GF-D8 (cell line): ENCODE data around the gene PPP6R3.
"Not testable (repeated sequence)": the region's sequence is repeated elsewhere in the genome, so short reads cannot be mapped to it uniquely, and the experiment has no call there.

Experiments
- DNase-seq: peaks from one replicate; lab custom pipeline; 2025; lab: John Stamatoyannopoulos, UW

PPP6R3 gene

DNA sequence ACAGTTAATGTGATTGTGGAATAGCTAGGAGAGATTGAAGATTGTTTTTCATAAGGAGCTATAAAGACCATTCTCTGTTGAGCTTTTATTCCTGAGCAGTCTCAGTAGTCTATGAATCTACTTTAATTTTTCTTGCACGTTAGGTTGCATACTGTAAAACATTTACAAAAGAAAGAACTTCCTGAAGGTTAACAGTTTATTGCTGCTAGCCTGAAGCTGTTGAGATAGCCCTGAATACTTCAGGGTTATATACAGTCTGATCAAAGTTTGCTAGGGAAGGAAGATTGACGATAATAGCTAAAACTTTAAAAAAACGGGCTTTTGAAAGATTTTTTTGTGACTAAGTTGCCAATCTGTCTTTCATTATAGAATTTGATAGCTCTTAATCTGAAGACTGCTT, 64.8 kb downstream of the PPP6R3 start:
- DNase-seq, result no peak

DNA sequence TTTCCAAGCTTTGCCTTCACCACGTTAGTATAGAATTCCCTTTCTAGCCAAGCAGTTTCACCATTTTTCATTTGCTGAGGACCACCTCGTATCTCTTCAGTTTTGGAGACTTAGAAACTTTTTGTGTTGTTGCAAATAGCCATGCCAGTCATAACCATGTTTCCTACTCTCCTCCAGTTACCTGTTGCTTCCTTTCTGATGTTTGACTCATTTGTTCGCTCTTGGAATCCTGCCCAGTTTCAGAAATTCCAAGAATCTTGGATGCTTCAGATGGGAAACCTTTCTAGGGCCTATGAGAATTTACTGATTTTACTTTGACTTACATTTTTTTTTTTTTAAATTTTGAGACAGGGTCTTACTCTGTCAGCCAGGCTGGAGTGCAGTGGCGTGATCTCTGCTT, 65.4 kb downstream of the PPP6R3 start:
- DNase-seq, result no peak

DNA sequence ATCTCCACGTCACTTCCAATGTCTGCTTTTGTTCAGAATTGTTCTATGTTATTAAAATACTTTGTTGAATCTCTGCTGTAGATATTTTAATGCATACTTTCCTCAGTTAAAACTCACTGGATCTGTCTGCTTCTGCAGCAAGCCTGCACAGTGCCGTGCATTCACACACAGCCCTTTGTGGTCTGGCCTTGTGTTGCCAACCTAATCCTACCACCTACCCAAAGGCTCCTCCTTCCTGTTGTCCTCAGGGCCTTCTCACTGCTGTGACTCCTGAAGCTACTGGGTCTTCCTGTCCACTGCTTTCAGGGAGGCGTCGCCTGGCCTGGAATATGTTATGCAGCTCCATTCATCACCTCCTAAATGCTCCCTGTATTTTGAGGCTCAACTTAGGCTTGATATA, 67.0 kb downstream of the PPP6R3 start:
- no peak for DNase-seq

DNA sequence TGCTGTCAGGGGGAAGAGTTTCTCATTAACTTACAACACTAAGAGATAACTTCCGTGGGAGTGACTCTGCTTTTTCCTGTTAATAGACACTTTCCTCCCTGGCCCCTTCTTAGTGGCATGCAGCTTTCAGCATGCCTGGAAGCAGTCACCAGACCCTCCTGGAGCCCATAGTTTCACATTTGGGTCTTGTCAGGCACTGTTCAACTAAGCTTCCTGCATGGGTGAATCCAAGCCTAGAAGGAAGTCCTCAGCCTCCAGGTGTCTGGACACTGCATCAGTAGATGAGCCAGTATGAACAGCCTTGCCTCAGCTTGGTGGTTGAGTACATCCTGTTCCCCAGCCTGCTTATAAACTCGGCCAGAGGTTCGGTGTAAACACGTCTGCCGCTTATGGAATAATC, 68.1 kb downstream of the PPP6R3 start:
- peak; percentile 64 for DNase-seq

DNA sequence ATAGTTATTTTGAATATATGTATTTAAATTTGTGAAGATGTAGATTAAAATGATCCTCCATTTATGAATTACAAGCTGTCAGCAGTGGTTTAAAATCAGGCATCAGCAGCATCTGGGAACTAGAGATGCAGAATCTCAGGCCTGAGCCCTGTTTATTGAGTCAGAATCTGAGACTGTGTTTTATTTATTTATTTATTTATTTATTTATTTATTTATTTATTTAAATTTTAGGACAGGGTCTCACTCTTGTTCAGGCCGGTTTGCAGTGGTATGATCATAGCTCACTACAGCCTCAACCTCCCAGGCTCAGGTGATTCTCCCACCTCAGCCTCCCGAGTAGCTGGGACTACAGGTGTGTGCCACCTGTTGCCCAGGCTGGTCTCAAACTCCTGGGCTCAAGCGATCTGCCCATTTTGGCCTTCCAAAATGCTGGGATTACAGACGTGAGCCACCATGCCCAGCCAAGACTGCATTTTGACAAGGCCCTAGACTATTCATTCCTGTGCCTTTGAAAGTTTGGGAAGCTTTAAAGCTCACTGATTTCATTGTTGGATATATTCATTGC, 70.7 kb downstream of the PPP6R3 start:
- no peak for DNase-seq

DNA sequence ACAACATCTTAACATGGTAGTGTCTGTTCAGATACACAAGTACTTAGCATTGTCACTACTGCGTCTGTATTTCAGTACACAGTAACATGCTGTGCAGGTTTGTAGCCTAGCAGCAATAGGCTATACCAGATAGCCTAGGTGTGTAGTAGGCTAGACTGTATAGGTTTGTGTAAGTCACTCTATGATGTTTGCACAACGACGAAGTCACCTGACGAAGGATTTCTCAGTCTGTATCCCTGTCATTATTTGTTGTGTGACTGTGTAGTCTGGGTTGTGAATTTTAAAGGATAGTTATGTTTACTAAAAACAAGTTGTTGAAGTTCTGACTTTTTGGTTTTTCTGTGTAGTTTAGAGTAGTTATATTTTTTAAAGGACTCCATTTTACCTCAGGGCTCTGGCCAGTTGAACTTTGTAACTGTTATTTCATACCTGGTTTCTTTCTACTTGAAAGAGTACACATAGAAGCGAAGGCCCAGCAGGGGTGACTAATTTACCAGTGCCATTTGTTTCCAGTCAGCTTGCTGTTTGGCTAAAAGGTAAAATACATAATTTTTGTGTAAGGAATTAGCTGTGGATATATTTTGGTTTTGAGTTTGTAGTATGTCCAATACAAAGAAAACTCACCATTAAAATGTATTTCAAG, 72.3 kb downstream of the PPP6R3 start:
- DNase-seq, result no peak

DNA sequence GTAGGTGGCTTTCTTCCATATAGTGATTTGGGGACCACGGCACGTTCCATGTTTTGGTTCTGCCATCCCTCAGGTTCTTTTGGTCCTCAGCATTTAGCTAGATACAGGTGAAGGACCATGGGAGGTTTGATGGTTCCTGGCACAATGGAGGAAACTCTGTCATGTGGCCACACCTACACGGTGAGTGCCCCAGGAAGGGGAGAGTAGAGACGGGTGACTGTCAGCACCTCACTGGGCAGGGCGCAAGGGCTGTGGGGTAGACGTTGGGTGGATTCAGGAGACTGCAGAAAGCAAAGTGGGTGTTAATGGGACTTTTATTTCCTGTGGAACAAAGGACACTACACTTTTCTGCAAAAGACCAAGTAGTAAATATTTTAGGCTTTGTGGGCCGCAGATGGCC, 73.4 kb downstream of the PPP6R3 start:
- DNase-seq, result no peak

DNA sequence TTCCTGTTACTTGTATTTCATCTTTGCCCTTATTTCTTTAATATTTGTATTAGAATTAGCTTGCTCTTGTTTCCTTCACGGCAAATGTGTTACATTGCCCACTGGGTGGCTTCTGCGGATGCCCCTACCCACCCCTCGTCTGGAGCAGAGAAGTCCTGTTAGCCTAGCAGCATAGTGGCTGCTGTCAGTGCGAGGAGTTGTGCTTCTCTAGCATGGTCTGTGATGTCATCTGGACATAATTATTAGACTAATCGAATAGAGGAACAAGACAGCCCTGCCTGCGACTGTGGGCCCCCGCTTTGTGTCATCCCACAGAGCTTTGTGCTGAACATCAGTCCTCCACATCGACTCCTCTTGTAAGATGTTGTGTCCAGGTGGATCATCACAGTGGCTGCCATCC, 74.5 kb downstream of the PPP6R3 start:
- DNase-seq, result no peak

DNA sequence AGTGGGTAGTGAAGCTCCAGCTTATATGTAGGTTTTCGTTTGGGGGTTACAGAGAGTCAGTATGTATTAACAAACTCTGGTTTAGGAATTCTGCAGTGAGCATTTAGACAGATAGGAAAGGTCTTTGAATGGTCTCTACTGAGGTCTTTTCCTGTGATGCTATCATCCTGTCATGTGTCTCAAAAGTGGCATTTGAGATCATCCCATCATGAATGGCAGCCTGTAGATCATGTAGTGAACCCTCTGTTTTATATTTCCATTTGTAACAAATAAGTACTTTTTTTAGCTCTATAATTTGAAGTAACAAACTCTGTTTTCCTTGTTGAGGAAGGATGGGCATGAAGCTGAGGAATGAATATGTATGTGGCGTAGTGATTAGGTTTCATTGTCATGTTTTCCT, 76.2 kb downstream of the PPP6R3 start:
- DNase-seq, result no peak

DNA sequence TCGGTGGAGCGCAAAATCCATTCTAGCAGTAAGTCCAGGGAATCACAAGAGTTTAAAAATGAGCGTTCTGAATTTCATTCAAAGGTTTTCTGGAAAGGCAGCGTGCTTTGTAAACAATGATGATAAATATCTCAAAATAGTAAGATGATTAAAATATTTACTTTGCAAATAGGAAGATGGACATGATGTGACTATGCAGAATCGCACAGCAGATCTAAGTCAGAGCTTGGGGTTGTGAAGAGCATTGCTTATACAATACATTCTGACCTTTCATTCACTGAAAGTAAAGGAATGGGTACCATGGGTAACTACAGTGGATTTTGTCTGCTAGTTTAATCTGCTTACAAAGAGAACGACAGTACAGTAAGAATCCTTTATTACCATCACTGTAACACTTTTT, 77.5 kb downstream of the PPP6R3 start:
- no peak for DNase-seq

DNA sequence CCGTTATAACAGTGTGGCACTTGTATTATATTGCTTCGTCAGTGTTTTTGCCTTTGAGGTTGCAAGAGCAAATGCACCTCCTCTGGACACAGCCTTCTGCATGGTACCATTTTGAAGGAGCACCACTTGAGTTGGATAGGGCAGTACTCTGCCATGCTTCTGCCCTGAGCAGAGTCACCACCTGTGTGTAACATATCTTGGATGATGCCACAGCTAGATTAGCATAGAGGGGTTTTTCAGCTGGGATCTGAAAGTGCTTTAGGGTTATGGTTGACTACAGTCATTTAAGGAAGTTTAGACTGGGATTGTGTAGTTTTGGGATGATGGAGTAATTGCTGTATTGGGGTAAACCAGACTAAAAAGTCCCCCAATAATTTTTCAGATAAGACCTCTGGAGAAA, 78.8 kb downstream of the PPP6R3 start:
- no peak for DNase-seq

DNA sequence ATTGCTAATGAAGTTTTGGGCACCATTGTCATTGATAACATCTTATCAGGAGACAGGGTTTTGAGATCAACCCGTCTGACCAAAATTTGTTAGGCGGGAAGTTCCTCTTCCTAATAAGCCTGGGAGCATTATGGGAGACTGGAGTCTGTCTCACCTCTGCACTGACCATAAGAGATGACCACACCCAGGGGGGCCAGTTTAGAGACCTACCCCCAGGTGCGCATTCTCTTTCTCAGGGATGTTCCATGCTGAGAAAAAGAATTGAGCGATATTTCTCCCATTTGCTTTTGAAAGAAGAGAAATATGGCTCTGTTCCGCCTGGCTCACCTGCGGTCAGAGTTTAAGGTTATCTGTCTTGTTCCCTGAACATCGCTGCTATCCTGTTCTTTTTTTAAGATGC, 80.0 kb downstream of the PPP6R3 start:
- DNase-seq, result not testable (repeated sequence)

DNA sequence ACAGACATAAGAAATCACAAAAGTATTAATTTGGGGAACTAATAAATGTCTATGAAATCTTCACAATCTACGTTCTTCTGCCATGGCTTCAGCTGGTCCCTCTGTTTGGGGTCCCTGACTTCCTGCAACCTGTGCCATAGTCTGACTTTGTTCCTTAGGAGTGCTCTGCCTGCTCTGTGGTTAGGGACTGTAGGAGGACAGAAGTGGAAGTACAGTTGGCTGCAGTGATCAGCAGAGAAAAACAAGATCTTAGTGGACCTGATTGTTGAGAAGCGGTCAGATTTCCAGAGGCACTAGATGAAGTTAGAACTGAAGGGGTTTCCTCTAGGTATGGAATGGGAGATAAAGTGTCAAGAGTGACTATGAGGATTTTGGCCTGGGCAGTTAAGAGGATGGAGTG, 80.6 kb downstream of the PPP6R3 start:
- DNase-seq, result no peak

DNA sequence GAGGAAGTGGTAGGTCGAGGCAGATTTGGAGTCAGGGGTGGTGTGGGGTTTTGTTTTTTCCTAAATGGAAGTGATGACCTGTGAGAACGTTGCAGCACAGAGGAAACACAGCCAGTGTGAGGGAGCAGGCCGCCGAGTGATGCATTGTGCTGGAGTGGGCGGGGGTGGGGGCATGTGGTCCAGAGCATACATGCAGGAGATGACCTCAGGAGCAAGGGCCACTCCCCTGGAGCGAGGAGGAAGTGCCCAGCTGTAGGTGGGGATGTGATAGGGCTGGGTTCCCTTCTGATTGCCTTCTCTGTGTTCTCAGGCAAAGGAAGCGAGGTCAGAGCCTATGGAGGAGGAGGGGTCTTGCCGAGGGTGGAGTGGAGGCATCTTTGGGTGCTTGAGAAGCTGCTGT, 81.4 kb downstream of the PPP6R3 start:
- DNase-seq, result no peak

DNA sequence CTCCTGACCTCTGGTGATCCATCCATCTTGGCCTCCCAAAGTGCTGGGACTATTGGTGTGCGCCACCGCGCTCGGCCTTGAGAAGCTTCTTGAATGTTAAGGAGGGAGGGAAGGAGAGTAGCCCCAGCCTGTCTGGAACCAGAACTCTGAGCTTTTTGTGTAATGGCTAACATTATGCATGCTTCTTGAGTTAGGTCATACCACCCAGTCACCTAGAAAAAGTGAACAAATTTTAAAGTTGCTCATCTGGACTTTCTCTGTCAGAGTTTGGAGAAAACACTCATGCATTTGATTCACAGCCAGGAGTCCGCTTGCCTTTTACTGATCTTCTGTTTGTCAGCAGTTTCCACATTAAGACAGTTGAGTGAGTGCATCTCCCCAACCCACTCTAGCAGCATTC, 82.1 kb downstream of the PPP6R3 start:
- no peak for DNase-seq

DNA sequence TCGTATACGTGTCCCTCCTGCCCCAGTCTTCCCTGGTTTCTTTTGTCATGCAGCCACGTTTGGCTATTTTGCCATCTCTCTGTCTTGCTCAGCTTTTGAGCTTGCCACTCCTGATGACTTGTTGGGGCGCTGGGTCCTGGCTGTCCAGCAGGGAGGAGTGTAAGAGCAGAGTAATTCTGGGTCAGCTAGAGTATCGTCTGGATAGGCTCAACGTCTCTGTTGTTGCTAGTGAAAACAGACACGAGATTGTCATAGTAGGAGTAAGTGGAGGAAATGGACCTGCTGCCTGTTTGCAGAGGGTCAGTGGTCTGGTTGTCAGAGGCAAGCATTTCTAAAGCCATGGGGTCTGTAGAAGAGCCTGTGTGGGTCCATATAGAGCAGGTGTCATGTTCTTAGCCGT, 83.0 kb downstream of the PPP6R3 start:
- no peak for DNase-seq

DNA sequence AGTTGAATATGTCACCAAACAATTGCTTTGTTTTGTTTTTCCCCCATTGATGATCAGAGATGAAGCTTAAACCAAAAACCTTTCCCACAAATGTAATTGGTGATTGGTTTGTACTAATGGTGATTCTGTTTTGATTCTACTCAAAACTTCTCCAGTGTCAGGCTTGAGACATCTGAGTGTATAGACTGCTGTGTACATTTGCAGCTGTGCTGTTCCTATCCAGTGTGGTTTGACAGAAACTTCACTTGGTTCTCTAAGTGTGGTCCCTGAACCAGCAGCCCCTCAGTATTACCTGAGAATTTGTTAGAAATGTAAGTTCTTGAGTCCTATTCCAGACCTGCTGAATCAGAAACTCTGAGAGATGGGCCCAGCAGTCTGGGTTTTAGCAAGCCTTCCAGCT, 84.8 kb downstream of the PPP6R3 start:
- no peak for DNase-seq

DNA sequence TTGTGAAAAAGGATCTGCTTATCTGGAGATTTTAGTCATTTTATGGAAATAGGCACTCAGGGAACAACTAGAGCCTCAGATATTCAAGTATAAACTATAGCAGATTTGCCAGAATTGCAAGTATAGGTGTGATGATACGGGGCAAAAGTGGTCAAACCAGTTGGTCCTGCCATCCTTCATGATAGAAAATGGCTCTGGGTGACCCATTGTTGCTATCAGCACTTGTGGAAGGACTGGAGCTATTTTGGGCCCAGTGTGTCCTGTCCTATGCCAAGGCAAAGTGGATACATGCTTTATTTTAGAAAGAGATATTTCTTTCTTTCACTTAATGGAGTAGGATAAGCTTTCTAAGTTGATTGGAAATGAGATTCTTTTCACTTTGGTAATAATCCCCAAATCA, 85.2 kb downstream of the PPP6R3 start:
- DNase-seq, result no peak

DNA sequence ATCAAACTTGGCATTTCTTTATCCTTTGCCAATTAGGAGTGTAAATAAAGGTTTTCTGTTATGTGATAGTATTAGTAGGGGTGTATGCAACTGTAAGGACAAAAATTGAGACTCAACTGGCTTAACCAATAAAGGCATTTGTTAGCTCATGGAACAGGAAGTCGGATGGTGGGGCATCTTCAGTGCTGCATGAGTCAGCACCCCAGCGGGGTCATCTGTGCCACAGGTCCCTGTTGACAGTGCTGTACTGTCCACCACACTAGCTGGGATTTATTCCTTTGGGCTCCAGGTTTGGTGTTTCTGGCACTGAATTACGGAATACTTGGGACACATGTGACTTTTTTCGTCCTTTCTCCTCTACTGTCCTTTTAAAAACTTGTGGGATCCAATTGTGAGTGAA, 86.0 kb downstream of the PPP6R3 start:
- no peak for DNase-seq

DNA sequence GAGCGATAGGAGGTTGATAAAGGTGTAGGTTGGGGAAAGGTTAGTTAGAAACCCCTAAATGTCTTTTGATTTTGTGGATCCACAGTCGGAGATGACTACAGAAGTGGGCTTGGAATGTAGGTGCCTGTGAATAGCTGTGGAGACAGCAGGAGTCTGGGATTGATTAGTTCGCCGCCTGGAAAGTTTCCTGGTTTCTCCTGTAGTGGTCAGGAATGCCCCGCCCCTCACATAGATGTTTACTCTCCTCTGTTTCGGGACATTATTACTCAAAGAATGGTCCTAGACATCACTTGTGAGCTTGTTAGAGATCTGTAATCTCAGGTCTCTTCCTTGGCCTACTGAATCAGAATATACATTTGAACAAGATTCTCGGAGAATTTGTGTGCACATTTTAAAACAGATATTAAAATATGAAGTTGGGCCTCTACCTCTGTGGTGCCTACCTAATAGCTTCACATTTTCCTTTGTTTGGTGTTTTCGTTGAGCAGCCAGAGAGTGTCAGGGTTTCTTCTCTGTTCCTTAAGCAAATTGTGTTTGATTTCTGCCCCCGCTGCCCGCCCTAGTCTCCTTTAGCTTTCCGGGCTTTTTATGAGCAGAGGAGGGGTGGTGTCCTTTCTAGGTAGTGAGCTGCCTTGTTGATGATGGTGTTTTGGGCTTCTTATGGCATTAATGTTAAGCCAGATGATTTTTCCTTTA, 89.4 kb downstream of the PPP6R3 start:
- peak; percentile 68 for DNase-seq

DNA sequence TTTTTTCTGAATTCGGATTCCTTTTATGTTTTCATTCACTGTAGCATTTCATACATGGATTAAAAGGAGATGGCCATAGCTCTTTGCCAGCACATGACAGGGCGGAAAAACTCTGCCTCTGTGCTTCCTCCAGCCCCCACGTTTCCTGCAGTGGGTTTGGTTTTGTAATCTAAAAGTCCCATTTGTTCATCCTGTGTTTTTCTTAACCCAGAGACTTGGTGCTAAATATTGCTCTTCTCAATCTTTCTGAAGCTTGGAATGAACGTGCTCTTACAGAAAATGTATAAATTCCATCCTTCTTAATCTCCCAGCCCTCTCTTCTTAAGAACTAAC, 89.9 kb downstream of the PPP6R3 start:
- DNase-seq, result peak; percentile 77

DNA sequence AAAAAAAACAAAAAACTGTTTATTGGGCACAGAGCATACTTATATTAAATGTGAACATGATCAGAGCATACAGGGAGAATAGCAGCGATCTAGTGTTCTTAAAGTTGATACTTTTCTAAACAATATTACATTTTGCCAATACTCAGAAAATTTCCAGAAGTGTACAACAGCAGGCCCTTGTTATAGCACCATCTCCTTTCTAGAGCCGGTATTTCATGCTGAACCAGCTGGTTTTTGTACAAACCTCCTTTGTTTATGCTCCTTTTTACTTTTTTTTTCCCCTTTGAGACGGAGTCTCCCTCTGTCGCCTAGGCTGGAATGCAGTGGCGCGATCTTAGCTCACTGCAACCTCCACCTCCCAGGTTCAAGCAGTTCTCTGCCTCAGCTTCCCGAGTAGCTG, 90.7 kb downstream of the PPP6R3 start:
- DNase-seq, result no peak

DNA sequence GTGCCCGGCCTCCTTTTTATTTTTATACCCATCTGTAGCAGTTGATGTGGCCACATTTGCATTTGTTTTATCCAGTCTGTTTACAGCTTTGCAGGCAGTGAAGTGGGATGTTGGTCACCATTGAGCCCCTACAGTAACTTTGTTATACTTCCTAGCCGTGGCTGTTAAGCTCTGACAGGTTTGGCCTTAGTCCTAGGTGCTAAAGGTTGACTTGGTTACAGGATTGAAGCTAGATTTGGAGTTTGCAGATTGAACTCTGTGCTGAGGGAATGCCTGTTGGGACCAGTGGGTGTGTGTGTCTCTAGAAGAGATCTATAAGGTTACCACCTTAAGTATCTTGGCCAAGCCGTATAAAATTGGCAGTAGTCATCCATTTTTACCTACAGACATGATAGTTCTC, 91.2 kb downstream of the PPP6R3 start:
- no peak for DNase-seq

DNA sequence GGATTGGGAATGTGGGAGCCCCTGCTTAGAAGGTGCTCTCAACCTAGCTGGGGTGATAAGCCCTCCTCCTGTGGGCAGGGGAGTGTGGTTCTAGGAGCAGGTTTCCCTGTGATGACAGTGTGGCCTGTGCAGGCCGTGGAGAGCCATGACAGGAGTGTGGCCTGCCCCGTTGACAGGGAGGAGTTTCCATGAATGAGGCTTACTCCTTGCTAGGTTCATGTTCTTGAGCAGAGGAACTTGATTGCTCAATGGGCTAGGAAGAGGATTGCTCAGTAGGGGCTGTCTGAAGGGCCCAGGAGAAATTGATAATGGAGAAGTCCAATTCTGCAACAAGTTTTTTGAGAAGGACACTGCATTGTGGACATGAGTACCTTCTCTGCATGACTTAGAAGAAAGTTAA, 92.0 kb downstream of the PPP6R3 start:
- DNase-seq, result peak; percentile 64
